Activated B cell treated with CpG ODN at 0.5 μM for 24 hours (primary cell): ENCODE measurements around the gene MRPL28. TPM values are rescaled to one million over a fixed set of nuclear protein-coding genes. Genes with fewer than 3 reads are reported as not detected.
"Not testable (repeated sequence)": the region's sequence is repeated elsewhere in the genome, so short reads cannot be mapped to it uniquely, and the experiment has no call there.

ENCODE experiments used
- ATAC-seq: fragments of 200-7000 bp; cut with Tn5 transposase; one replicate; pipeline ENCODE4 v1.10.0; 2021; ENCODE audit warnings: low read depth, mild to moderate bottlenecking, moderate library complexity
- CTCF ChIA-PET: fragments of 350-600 bp; sonication (Branson Sonifier 250); formaldehyde crosslinking; loops from one replicate; lab custom pipeline; 2021; ENCODE audit warnings: antibody characterized with exemption; lab: Charles Lee
- POLR2A ChIA-PET: fragments of 350-600 bp; sonication (Branson Sonifier 250); formaldehyde crosslinking; loops from one replicate; lab custom pipeline; 2021; ENCODE audit warnings: antibody characterized with exemption; lab: Charles Lee
- DNase-seq: peaks from one replicate; pipeline ENCODE4 v3.0.0; 2022
- H3K27ac Mint-ChIP-seq: one replicate; pipeline ENCODE4 v1.8.0; 2020; ENCODE audit warnings: mixed read lengths
- H3K27me3 Mint-ChIP-seq: one replicate; pipeline ENCODE4 v1.8.0; 2021; ENCODE audit warnings: mixed read lengths
- H3K36me3 Mint-ChIP-seq: one replicate; pipeline ENCODE4 v1.8.0; 2021; ENCODE audit warnings: low read depth, mixed read lengths
- H3K4me1 Mint-ChIP-seq: one replicate; pipeline ENCODE4 v1.8.0; 2021; ENCODE audit warnings: mixed read lengths
- H3K4me3 Mint-ChIP-seq: one replicate; pipeline ENCODE4 v1.8.0; 2020; ENCODE audit warnings: mild to moderate bottlenecking, mixed read lengths
- H3K9me3 Mint-ChIP-seq: one replicate; pipeline ENCODE4 v1.8.0; 2020; ENCODE audit warnings: mixed read lengths
- CTCF ChIP-seq: fragments of 200-600 bp; IDR thresholded peaks from one replicate; pipeline ENCODE4 v1.8.0; 2022; ENCODE audit warnings: antibody characterized with exemption, mild to moderate bottlenecking
- intact Hi-C: fragments of 100-400 bp; cut with micrococcal nuclease; formaldehyde crosslinking; loops from one replicate; pipeline ENCODE4 v1.15.1; 2024
- total RNA-seq: library from RNA; stranded (reverse); gene quantifications from 2 replicates; pipeline ENCODE4 v1.2.3, GENCODE V29; 2022

The MRPL28 gene
- total RNA-seq, 1 donor from 2014 or later, result 82.4 TPM

DNA sequence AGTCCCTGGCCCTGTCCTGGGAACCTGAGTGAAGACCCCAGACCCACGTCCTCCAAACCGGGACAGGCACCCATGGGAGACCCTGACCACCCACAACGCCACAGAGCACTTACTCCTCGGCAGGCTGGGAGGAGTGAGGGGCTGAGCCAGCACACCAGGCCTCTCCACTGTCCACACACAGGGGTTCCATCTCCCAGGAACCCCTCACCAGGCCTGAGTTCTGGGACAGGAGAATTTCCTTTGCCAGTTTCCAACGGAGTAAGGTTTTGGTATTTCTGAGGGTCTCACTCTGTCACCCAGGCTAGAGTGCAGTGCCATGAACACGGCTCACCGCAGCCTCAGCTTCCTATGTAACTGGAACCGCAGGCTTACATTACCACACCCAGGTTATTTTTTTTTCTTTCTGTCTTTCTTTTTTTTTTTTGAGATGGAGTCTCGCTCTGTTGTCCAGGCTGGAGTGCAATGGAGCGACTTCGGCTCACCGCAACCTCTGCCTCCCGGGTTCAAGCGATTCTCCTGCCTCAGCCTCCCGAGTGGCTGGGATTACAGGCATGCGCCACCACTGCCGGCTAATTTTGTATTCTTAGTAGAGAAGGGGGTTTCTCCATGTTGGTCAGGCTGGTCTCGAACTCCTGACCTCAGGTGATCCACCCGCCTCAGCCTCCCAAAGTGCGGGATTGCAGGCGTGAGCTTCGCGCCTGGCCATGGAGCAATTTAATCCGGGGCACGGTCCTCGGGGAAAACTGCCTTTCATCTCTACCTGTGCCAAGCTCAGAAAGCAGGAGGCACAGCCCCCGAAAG, 9.8 kb upstream of the MRPL28 start:
- POLR2A ChIA-PET, result interaction anchor here (1.2 to 5.0 kb wide), 4 partner anchors 9 to 28 kb away, joined by 3 to 61 read pairs (median 34); partner anchors contain the start of genes AXIN1, DECR2 and MRPL28

GRCh38 chr16:379183-379960, 9.0 kb upstream of the MRPL28 start:
- no peak for ATAC-seq
- H3K4me3 Mint-ChIP-seq, result no peak overlapping the region
- no peak for TF ChIP-seq CTCF
- H3K36me3 Mint-ChIP-seq, result peaks cover 2% of the 10 kb centered on the region
- ChIA-PET POLR2A (interaction anchor here (3.3 to 5.0 kb wide), 2 partner anchors 8 to 27 kb away, joined by 14 to 61 read pairs; partner anchors contain the start of genes AXIN1 and MRPL28), CTCF (no interaction called here)
- H3K27me3 Mint-ChIP-seq, result no peaks in the 10 kb centered on the region
- no peaks in the 10 kb centered on the region for H3K9me3 Mint-ChIP-seq
- H3K4me1 Mint-ChIP-seq, result peaks cover 30% of the 10 kb centered on the region
- no peak overlapping the region for H3K27ac Mint-ChIP-seq
- no peak for DNase-seq
- intact Hi-C loops, result no loop called here

More for the DNA sequence above, 9.8 kb upstream of the MRPL28 start:
- Mint-ChIP-seq H3K36me3 (no peaks in the 10 kb centered on the region), H3K4me1 (peaks cover 31% of the 10 kb centered on the region), H3K27me3 (no peaks in the 10 kb centered on the region), H3K4me3 (peak overlapping the region; percentile 74), H3K9me3 (no peaks in the 10 kb centered on the region), H3K27ac (no peak overlapping the region)
- CTCF ChIA-PET, result interaction anchor here (1.2 kb wide), 1 partner anchor 21 kb away, joined by 4 read pairs; the partner anchor contains the start of gene DECR2
- TF ChIP-seq CTCF, result no peak
- no peak for ATAC-seq
- DNase-seq, result no peak
- intact Hi-C loops, result loop anchor here (5.0 kb wide), 1 partner anchor 147 kb away; the partner anchor contains the start of gene CAPN15

DNA sequence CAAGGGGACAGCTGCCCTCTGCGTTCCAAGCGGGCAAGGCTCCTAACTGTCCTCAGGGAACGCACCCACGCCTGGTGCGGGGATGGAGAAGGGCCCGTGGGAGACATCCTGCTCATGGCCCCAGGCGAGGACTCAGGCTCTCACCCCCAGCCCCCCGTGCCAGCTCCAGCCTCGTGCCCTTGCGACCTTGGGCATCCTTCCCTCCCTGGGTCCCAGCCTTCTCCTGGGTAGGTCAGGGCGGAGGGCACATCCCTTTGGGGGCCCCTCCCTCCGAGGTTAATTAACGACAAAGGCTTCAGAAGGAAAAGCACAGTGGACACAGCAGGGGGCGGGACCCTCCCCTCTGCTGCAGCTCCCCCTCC, 8.5 kb upstream of the MRPL28 start:
- DNase-seq (no peak), ATAC-seq (no peak)
- CTCF ChIA-PET, result no interaction called here
- no peak overlapping the region for H3K27ac Mint-ChIP-seq
- no peaks in the 10 kb centered on the region for H3K27me3 Mint-ChIP-seq
- peaks cover 24% of the 10 kb centered on the region for H3K4me1 Mint-ChIP-seq
- no peaks in the 10 kb centered on the region for H3K9me3 Mint-ChIP-seq
- H3K36me3 Mint-ChIP-seq, result peaks cover 5% of the 10 kb centered on the region
- H3K4me3 Mint-ChIP-seq, result no peak overlapping the region
- intact Hi-C loops, result no loop called here
- POLR2A ChIA-PET, result no interaction called here
- TF ChIP-seq CTCF, result no peak

GRCh38 chr16:378113-378820, 7.9 kb upstream of the MRPL28 start:
- DNase-seq, H3K9me3 Mint-ChIP-seq, POLR2A ChIA-PET, H3K27me3 Mint-ChIP-seq, CTCF ChIA-PET, H3K27ac Mint-ChIP-seq, H3K4me3 Mint-ChIP-seq, intact Hi-C loops, ATAC-seq, H3K36me3 Mint-ChIP-seq: not testable (repeated sequence)
- peaks cover 19% of the 10 kb centered on the region for H3K4me1 Mint-ChIP-seq

- DNase-seq (no peak), ATAC-seq (no peak)
- Mint-ChIP-seq H3K36me3 (peaks cover 12% of the 10 kb centered on the region), H3K27ac (no peak overlapping the region), H3K4me1 (peaks cover 11% of the 10 kb centered on the region), H3K27me3 (no peaks in the 10 kb centered on the region), H3K9me3 (no peaks in the 10 kb centered on the region), H3K4me3 (no peak overlapping the region)
- CTCF ChIA-PET, result no interaction called here
- TF ChIP-seq CTCF, result no peak
- POLR2A ChIA-PET, result no interaction called here
- intact Hi-C loops, result no loop called here
These were observed 7.1 kb upstream of the MRPL28 start for GRCh38 chr16:377419-377951.
